Hematopoietic multipotent progenitor cell treated with erythropoietin and hydrocortisone succinate and interleukin-3 and kit ligand, for 17 days (in vitro differentiated cells): ENCODE results near the gene DYNLT5.
"Not testable (repeated sequence)": the region's sequence is repeated elsewhere in the genome, so short reads cannot be mapped to it uniquely, and the experiment has no call there.

Experiments
- DNase-seq: peaks from one replicate; pipeline ENCODE4 v3.0.0-alpha.2; 2015; ENCODE audit warnings: low spot score

DYNLT5 gene

DNA sequence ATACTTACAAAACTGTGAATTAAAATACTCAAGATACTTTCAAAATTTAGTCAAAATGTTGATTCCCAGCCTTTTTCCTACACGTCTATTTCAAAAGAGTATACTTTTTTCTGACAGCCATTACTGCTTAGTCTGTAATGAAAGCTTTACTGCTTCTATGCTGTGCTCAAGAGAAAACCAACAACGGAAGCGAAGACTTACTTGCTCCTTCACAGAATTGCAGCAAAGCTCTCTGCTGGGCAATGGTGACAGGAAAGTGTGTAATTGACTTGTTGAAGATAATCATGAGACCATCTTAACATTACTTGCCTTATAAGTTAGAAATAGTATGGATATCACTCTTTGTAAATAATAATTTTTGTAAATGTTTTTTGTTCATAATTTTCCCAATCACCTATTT is 1.7 kb upstream of the DYNLT5 start:
- DNase-seq: no peak

DNA sequence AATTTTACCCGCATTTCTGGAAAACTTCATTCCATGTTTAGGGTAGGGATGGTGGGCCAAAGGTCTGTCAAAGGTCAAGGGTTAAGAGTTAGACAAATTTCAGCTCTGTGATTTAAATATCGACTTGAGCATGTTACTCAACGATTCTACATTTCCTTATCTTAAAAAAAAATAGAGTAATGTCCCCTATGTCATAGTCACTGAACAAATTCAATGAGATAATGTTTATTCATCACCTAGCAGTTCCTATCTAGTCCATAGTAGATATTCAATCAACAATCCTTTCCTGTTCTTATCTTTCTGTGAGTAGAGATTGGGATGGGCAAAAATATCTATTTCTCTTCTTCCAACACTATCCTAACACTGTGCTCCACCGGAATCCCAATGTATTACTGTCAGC is 1.1 kb upstream of the DYNLT5 start:
- no peak for DNase-seq

DNA sequence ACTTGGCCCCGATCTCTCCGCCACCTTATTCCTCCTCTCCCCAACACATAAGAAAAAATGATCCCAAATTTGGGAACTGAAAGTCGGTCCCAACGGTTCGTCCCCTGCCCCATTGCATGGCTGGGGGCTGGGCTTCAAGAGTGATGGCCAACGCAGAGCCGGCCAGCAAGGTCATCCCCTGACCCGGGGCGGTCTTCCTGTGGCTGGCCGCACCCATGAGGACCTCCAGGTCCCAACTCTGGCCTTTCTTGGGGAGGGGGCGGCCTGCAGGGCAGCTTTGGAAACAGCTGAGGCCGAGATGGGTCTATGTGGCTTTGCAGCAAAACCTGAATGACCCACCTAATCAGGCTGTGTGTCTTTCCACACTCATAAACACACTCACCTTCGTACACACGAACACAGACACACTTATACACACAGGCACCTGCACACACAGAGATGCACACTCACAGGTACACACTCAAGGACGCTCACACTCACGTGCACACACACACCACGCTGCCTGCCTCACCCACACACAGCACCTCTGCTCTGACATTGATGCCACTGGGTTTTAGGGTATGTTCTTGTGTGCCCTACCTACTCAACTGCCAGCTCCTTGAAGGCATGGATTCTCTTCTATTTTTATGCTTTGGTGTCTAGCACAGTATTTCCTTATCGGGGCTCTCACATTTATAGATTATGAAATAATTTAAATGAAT is 562 bp downstream of the DYNLT5 start:
- no peak for DNase-seq

DNA sequence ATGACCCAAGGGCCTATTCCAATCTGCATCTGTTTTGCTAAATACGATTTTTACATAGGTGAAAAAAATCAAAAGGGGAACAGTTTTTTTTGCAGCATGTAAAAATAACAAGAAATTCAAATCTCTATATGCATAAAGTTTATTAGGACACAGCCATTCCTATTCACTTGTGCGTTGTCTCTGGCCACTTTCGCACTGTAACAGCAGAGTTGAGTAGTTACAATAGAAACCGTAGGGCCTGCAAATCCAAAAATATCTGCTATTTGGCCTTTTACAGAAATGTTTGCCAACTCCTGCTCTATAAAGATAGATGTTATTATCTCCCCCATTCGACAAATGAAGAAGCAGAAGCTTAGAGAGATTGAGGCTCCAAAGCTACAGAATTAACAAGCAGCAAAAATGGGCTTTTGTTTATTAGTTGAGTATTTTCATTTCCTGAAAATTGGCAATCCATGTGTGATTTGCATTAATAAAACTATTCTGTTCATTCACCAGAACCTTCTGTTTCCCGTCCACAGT is 5.5 kb downstream of the DYNLT5 start:
- no peak for DNase-seq

DNA sequence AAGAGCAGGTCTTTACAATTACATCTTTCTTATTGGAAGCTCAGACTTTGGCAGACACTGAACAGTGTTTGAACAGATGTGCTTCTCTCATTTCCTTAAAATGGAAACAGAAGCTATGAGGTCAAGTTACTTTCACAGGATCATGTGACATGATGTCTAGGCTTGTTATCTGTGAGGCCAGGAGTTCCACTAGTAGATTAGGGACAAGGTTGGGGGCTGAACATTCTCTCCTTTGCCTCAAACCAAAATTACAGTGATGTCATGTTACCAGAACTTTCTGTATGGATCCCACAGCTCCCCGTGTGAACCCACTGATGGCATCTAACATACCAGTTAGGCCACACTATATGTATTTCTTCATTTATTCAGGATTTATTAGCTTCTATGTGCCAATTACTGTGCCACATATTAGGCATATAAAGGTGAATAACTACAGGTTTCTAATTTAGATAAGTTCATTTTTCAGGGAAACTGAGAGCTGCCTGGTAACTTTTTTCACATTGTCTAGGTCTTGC is 6.0 kb downstream of the DYNLT5 start:
- DNase-seq: peak; percentile 28

DNA sequence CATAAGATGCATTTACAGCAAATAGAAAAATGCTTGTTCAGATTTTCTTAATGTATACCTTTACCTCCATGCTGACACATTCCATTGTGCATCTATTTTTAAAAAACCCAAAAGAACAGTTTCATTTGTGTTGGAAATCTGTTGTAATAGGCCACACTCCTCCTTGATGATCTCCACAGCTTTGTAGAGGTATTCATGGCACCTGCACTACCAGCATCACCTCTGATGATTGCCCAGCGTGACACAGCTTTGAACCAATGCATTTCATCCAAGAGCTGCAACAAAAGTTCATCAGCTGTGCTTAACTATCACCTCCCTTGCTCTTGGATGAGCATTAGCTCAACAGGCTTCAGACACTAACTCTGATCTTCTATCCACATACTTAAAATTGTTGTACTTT is 8.2 kb downstream of the DYNLT5 start:
- no peak for DNase-seq

DNA sequence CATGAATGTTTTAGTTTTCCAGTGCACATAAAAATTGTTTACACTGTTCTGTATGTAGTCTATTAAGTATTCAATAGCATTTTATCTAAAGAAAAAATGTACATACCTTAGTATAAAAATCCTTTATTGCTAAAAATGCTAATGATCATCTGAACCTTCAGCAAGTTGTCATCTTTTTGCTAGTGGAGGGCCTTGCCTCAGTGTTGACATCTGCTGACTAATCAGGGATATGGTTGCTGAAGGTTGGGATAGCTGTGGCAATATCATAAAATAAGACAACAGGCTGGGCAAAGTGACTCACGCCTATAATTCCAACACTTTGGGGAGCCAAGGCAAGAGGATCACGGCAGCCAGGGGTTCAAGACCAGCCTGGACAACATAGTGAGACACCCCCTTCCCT is 9.0 kb downstream of the DYNLT5 start:
- no peak for DNase-seq

DNA sequence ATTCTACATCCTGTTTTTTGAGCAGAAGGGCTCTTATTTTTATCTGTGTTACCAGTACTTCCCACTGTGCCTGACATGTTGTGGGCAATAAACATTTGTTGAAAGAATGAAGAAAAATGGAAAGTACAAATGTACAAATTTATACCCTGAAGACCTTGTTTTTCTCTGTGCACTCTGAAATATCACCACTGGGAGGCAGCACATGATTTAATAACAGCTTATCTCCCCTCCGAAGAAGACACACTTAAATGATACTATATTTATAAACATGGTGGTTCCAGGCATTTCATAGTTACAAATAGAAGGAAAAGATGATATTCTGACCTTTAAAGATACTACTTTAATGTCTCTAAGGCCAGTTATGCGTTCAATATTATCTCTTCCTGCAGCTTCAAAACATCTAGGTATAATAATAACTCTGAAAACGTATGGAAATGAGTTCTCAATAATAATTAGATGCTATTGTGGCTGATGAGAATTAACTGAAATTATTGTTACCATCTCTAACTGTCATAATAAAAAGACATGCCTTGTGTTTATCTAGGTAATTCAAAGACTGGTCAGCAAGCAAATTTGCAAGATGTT is 12.8 kb downstream of the DYNLT5 start:
- peak; percentile 59 for DNase-seq

DNA sequence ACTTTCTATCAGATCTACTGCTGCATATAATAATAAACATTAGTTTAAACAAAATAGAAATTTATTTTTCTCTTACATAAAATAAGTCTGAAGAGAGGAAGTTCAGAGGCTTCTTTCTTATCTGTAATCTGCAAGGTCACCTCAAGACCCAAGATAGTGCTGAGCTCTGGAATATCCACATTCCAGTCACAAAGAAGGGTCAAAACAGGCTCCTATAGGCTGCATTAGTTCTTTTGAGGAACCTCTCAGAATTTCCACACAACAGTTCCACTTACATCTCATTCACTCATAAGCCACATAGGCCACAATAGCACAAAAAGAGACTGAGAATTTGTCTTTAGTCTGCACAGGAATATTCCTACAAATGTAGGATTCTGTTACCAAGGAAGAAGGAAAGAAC is 15.4 kb downstream of the DYNLT5 start:
- no peak for DNase-seq

DNA sequence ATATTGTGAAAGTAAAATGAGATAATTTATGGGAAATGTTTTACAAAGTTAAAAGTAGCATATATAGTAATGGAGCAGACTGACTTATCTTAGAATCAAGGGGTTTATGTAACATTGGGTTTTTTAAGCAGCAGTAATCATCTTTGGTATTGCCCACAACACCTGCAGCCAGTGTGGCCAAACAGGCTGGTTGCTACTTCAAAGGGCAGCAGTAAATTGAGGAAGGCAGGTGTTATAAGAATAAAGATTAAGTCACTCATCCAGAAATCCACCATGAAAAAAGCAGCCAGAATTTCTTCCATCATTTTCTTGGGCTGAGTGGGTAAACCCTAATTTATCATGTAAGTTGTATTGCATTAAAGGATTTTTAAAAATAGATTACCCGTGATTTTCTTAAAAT is 16.7 kb downstream of the DYNLT5 start:
- DNase-seq: no peak

DNA sequence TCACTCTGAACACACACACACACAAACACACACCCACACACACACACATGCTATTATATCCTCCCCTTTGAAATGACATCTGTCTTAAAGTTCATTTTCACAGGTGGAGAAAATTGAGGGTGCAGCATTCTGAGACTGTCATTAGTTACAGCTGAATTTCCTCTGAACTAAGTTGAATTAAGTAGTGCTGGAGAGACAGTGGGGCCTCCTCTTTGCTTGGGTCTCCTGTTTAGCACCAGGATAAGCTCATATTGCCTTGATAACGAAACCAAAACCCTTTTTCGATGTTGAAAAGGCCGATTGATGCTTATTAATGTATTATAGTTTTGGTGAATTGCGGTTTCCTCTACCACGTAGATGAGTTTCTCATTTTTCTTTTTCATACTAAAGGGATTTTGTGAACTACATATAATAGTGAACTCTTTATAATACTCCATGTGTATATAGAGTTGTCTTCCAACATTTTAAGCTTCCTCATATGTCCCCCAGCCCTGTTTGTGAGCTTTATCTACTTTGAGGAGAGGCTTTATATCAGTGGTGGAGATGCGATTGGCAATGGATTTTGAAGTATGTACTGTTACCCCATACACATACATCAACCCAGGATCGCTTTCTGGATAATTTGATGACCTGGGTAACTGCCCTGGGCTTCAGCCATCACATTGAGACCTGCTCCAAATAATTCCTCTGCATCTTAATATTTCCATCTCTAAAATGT is 17.4 kb downstream of the DYNLT5 start:
- DNase-seq: no peak

DNA sequence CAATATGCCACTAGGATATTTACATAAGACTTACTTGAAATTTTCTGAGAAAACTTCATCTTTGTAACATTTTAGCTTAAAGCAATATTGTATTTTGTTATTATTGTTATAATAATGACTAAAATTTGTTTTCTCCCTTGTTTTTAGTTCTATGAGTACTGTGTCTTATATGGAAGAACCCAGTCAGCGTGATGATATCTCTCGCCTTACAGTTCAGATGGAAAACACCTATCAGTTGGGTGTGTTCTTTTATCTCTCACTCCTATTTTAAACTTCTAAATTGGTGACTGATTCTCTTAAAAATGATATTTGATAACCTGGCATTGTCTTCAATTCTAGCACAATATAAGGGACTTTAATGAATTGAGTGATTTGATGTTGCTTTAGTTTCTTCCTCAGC is 18.0 kb downstream of the DYNLT5 start:
- DNase-seq: no peak

DNA sequence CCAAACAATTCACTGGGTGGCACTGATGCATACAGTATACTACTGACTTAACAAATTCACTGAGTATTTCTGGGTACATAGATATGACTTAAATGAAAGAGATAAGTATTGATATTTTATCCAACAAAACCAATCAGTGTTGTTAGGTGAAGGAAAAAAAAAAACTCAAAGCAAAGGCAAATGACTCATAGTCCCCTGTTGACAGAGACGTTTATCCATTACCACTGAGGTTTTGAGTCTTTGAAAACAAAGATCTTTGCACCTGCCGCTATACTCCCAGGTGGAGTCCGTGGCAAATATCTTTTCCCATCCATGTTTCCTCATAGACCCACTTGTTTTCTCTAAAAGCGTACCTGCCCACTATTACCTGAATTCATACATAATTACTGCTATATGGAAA is 18.4 kb downstream of the DYNLT5 start:
- no peak for DNase-seq

DNA sequence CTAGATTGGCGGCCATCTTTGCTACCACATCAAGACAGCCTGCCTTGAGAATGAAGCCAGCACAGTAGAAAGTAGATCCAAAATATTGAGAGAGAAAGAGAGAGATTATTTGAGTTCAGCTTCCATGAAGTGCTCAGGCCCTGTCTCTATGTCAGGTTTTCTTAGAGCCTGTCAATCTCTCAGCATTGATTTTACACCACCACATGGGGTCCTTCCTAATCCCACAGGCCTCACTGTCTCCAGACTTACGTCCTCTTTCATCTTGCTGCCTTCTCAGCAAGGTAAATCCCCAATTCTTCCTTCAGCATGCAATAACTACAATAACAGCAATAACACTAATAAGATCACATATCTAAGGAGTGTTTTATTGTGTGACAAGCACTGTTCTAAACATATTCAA is 21.0 kb downstream of the DYNLT5 start:
- DNase-seq: no peak

DNA sequence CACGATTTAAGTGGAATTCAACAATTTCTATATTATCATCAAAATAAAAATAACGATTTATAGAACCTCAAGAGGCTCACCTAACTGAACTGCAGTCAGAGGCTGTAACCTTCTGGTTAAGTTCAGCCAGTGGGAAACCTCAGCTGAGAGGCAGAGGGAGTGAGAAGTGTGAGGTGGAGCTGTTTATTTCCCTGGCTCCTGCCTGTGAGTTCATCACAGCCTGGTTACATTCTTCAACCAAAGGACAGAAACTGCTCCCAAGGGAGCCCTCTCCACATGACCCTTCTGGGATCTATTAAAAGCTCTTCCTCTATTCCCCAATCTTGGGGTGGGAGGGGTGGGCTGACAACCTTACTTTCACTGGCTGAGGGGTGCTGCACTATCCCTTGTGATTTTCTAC is 22.2 kb downstream of the DYNLT5 start:
- no peak for DNase-seq

DNA sequence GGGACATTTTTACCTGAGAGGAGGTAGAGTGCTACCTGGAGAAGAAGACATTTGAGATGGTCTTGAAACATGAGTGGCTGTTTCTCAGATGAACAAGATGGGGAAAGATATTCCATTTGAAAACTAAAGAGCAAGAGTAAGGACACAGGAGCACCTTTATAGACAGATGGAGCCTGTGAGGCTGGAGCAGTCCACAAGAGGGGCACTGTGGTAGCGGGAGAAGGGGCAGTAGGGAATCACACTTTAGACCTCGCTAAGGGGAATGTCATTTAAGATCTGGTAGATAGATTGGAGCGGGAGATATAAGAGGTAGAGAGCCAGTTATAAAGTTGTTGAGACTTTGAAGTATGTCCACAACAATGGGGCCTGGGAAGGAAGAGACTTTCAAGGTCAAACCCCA is 23.4 kb downstream of the DYNLT5 start:
- no peak for DNase-seq

DNA sequence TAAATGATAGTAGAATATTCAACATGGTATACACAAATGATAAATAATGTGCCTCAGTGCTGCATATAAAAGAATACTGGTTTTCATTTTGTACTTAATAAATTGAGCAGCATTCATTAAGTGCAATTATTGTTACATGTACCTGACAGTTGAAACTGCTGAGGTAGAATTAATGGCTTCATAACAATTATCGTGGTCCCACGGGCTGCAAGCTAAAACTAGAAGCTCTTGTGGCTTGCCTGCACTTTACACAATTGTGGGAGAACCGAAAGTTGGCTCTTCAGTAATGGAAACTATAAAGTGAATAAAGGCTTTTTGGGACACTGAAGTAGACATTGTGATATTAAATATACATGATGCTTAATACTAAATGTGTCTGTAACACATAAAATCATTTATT is 25.6 kb downstream of the DYNLT5 start:
- DNase-seq: no peak

DNA sequence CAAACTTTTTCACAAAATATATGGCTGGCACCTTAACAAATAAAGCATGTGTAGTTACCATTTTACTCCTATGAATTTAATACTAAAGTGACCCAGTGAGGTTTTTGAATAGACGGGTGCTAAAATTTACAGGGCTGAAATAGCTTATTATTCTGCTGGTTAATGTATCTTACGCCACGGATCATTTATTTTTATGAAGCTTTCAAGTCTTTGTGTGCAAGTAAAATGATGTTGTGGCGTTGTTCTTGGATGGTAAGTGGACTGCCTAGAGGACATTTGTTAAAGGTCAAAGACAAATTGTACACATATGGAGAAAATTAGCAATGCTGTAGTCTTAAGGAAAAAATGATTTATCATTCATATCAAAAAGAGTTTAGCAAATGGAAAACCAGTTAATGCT is 26.0 kb downstream of the DYNLT5 start:
- DNase-seq: no peak

DNA sequence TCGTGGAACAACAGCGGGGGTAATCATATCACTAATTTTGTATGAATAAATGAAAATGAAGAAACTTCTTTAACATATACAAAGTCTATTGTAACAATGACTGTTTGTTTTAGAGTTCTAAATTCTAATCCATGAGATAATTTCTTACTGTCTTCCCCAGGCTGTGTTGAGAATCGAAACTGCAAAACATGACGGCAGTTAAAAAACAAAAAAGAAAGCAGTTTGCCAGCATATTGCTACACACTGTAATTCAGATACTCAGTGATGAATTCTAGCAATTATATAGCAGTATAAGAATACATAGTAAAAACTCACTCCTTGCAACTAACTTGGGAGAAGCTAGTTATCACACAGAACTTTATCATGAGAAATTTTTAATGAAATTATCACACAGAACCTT is 26.7 kb downstream of the DYNLT5 start:
- DNase-seq: no peak

DNA sequence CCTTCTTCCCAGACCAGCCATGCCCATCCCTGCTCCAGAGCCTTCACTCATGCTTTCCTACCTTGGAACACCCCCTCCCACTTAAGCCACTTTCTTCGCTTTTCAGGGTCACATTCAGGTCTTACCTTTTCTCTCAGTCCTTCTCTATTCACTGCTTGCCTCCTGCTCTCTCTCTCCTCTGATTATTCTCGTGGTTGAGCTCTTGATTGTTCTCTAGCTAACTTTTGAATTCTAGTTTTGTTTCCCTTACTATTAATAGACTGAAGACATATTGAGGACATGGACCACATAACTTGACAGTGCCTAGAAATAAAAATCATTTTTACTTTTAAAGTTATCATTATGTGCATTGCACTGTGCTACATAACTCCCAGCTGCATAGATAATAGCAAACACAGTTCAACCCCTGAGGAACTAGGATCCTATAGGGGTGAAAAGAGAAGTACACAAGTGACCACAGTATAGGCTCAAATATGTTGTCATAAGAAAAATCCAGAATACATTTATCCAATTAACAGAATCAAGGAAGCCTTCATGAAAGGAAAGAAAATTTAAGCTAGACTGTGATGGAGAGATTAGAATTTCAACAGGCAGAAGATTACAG is 27.3 kb downstream of the DYNLT5 start:
- DNase-seq: no peak

DNA sequence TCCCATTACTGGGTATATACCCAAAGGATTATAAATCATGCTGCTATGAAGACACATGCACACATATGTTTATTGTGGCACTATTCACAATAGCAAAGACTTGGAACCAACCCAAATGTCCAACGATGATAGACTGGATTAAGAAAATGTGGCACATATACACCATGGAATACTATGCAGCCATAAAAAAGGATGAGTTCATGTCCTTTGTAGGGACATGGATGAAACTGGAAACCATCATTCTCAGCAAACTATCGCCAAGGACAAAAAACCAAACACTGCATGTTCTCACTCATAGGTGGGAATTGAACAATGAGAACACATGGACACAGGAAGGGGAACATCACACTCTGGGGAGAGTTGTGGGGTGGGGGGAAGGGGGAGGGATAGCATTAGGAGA is 33.5 kb downstream of the DYNLT5 start:
- DNase-seq: not testable (repeated sequence)

DNA sequence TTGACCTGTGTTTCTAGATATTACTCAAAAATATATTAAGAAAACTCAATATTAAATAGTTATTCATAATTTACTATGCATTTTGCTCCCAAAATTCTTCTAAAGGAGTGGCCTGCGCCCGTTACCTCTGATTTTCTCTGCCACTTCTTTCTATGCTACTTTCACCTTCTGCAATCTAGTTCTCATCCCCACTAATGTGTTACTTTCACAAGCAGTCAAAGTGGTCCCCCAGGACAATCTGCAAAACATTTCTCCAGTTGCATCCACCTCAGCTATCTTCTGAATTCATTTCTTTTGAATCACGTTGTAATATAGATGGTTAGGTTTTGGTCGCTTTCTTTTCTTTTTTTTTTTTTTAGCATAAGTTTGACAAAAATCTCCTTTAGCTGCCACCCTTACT is 35.4 kb downstream of the DYNLT5 start:
- DNase-seq: no peak
